ENCODE results near the gene MBL2. TPM values are rescaled to one million over a fixed set of nuclear protein-coding genes. Genes with fewer than 3 reads are reported as not detected.

MBL2 gene
- polyA plus RNA-seq, 1 donor, result not detected

DNA sequence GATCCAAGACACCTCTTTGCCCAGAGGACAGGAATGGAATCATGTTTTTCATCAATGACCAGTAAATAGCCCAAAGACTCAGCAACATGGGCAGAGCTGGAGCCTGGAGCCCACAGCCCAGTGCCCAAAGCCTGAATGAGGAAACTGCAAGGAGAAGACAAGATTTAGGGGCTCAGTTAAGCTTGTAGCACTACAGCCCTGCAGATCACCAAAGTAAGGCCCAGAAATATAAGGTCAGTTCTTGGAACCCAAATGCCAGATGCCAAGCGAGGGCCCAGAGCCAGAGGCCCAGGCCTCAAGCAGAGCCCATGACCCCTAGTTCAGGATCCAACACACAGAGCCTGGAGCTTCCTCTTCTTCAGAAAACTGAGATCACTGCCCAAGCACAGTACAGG lies 32.4 kb downstream of the MBL2 start:
- no peak for DNase-seq (ENCODE audit: low read depth)

DNA sequence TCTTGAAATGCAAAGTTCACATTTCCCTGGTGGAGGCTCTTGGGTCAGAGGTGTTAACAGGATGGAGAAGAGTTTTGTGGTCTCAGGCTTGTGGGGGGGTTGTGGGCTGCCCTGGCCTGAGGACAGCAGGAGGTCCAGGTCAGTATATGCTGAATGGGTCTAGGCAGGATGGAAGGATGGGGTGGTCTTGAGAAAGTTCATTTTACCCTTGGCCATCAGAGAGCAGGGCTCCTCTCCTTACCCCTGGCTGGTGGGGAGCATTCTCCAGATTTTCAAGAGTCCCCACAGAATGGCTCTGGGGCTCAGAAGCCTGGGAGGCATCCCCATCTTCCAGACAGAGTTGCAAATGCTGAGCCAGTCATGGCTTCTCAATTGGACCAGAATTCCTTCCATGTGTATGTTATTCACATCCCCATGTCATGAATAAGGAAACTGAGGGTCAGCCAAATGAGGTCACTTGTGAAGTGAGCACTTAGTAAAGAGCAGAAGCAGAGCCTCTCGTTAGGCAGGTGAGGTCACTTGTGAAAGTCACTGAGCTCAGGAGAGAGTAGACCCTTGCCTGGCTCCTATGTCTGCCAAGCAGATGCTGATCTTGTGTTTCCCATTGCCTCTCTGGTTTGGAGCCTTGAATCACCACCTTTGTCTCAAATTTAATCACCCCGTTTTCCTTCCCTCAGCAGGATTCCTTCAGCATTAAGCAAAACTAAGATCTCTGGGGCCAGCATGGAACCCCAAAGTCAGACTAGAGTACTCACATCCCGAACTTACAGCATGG lies 33.0 kb downstream of the MBL2 start:
- DNase-seq (ENCODE audit: low read depth), result no peak

GRCh38 chr10:52738951-52739350 lies 33.6 kb downstream of the MBL2 start:
- no peak for DNase-seq (ENCODE audit: low read depth)

- peak; percentile 11 for DNase-seq (ENCODE audit: low read depth)
Measured at GRCh38 chr10:52729271-52730104, 43.1 kb downstream of the MBL2 start.

DNA sequence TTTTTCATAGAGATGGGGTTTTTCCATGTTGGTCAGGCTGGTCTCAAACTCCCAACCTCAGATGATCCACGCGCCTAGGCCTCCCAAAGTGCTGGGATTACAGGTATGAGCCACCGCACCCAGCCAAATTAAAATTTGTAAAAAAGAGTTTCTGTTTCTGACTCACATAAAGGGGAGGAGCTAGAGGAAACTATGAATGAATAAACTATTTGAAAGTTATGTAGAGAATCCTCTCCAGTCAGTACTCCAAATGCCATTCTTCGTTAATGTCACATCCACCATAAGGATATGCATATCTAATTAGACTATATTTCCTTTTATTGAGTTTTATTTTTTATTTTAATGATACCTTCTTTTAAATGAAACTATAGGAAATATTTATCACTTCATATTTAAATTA lies 52.6 kb downstream of the MBL2 start:
- DNase-seq (ENCODE audit: low read depth), result no peak

Measured in forelimb muscle (tissue), 1 donor.